ENCODE measurements around the gene HBA1.
"Not testable (repeated sequence)": the region's sequence is repeated elsewhere in the genome, so short reads cannot be mapped to it uniquely, and the experiment has no call there.

Gene HBA1

GRCh38 chr16:159136-159849 is 17.2 kb upstream of the HBA1 start:
- no peak overlapping the region for H3K9ac ChIP-seq
- no peak overlapping the region for H3K4me3 ChIP-seq
- H3K27me3 ChIP-seq = peaks cover 69% of the 10 kb centered on the region
- H3K4me2 ChIP-seq = no peak overlapping the region
- peaks cover 16% of the 10 kb centered on the region; the same call in 1 of the 2 replicates for H4K20me1 ChIP-seq
- no peaks in the 10 kb centered on the region for H3K36me3 ChIP-seq
- no peak overlapping the region for H3K27ac ChIP-seq
- H3K4me1 ChIP-seq = no peaks in the 10 kb centered on the region
- no peaks in the 10 kb centered on the region for H3K9me3 ChIP-seq
- TF ChIP-seq Cebpa-rat (IDR thresholded peaks at IDR 0.05) = no peak

DNA sequence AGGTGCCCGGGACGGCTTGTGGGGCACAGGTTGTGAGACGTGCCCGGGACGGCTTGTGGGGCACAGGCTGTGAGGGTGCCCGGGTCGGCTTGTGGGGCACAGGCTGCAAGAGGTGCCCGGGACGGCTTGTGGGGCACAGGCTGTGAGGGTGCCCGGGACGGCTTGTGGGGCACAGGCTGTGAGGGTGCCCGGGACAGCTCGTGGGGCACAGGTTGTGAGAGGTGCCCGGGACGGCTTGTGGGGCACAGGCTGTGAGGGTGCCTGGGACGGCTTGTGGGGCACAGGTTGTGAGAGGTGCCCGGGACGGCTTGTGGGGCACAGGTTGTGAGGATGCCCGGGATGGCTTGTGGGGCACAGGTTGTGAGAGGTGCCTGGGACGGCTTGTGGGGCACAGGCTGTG is 16.2 kb upstream of the HBA1 start:
- H3K9ac ChIP-seq, H3K27ac ChIP-seq, H3K9me3 ChIP-seq, H3K4me3 ChIP-seq, H3K4me2 ChIP-seq, H3K4me1 ChIP-seq, H3K36me3 ChIP-seq: not testable (repeated sequence)
- H4K20me1 ChIP-seq = peaks cover 17% of the 10 kb centered on the region; the same call in 1 of the 2 replicates
- peaks cover 63% of the 10 kb centered on the region for H3K27me3 ChIP-seq

DNA sequence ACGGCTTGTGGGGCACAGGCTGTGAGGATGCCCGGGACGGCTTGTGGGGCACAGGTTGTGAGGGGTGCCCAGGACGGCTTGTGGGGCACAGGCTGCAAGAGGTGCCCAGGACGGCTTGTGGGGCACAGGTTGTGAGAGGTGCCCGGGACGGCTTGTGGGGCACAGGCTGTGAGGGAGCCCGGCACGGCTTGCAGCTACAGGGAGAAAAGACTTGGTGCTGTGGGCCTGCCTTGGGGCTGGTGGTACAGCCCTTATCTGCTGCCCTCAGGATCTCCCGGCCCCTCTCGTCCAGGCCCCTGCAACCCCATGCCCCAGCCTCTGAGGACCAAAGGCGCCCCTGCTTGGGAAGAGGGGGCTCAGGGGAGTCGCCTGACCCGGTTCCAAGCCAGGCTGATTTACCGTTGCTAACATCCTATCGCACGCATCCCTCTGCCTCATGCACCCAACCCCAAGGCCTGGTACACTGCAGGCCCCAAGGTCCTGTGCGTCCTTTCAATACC is 15.7 kb upstream of the HBA1 start:
- Histone ChIP-seq H3K4me3 (no peak overlapping the region), H3K4me2 (no peak overlapping the region), H3K4me1 (peaks cover 8% of the 10 kb centered on the region), H3K9ac (no peak overlapping the region), H3K27me3 (peaks cover 63% of the 10 kb centered on the region), H3K36me3 (no peaks in the 10 kb centered on the region), H4K20me1 (peaks cover 22% of the 10 kb centered on the region), H3K27ac (no peak overlapping the region), H3K9me3 (no peaks in the 10 kb centered on the region)
- no peak for TF ChIP-seq Cebpa-rat (IDR thresholded peaks at IDR 0.05)

DNA sequence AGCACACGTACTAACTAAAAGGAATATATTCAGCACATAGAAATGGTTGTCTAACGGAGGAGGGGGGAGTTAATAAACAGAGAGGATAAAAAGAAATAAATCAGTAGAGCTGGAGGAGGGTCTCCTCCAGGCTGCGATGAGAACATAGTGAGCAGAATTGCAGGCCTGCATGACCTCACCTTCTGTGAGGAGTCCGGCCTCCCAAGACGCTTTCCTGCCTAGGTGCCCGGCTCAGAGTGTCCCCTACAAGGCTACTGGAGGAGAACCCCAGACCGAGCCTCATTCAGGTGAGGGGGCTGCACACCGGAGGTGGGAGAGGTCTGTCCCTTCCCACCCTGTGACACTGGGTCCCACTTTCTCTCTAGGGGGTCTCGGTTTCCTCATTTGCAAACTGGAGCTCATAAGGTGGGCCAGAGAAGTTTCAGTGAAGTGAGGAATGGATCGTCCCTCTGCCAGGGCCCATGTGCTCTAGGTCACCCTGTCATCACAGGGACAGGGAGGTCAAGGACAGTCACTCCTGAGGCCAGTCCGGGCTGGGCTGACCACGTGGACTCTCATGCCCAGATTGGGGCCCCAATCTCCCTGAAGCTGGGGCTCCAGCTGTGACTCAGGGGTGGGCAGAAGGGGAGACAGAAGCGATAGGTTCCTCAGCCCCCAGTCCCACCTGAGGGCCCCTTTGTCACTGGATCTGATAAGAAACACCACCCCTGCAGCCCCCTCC is 14.0 kb upstream of the HBA1 start:
- peaks cover 12% of the 10 kb centered on the region for H3K4me1 ChIP-seq
- H3K27me3 ChIP-seq = peaks cover 68% of the 10 kb centered on the region
- no peak overlapping the region for H3K9ac ChIP-seq
- H3K27ac ChIP-seq = no peak overlapping the region
- no peaks in the 10 kb centered on the region for H3K36me3 ChIP-seq
- H3K9me3 ChIP-seq = no peaks in the 10 kb centered on the region
- no peak overlapping the region for H3K4me2 ChIP-seq
- peaks cover 39% of the 10 kb centered on the region for H4K20me1 ChIP-seq
- no peak overlapping the region for H3K4me3 ChIP-seq
- no peak for TF ChIP-seq Cebpa-rat (IDR thresholded peaks at IDR 0.05)

DNA sequence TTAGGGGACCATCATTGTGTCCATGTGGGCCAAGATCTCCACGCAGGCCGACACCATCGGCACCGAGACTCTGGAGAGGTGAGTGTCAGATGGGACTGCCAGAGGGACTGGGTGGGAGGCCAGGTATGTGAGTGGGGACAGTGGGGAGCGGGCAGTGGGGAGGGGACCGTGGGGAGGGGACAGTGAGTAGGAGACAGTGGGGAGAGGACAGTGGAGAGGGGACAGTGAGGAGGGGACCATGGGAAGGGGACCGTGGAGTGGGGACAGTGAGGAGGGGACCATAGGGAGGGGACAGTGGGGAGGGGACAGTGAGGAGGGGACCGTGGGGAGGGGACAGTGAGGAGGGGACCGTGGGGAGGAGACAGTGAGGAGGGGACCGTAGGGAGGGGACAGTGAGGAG is 13.3 kb upstream of the HBA1 start:
- H3K4me2 ChIP-seq, H3K36me3 ChIP-seq, H3K4me3 ChIP-seq, H3K9ac ChIP-seq, H3K9me3 ChIP-seq, H3K27ac ChIP-seq: not testable (repeated sequence)
- Histone ChIP-seq H3K27me3 (peaks cover 75% of the 10 kb centered on the region), H4K20me1 (peaks cover 46% of the 10 kb centered on the region), H3K4me1 (peaks cover 12% of the 10 kb centered on the region)

DNA sequence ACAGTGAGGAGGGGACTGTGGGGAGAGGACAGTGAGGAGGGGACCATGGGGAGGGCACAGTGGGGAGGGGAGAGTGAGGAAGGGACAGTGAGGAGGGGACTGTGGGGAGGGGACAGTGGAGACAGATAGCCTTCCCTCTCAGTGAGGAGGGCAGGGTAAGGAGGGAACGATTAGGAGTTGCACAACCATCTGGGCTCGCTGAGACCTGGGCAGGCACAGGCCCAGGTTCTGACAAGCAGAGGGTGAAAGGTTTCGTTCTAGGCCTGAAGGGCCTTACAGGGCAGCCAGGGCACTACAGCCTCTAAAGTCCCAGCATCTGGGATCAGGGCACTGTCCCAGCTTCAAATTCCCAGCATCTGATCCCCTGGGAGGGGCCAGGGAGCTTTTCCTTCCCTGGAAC is 12.8 kb upstream of the HBA1 start:
- not testable (repeated sequence) for H3K9ac ChIP-seq, H3K36me3 ChIP-seq, H3K9me3 ChIP-seq, H3K4me3 ChIP-seq, H3K27ac ChIP-seq, H3K4me2 ChIP-seq
- Histone ChIP-seq H3K27me3 (peaks cover 81% of the 10 kb centered on the region), H3K4me1 (peaks cover 12% of the 10 kb centered on the region), H4K20me1 (peaks cover 51% of the 10 kb centered on the region)

DNA sequence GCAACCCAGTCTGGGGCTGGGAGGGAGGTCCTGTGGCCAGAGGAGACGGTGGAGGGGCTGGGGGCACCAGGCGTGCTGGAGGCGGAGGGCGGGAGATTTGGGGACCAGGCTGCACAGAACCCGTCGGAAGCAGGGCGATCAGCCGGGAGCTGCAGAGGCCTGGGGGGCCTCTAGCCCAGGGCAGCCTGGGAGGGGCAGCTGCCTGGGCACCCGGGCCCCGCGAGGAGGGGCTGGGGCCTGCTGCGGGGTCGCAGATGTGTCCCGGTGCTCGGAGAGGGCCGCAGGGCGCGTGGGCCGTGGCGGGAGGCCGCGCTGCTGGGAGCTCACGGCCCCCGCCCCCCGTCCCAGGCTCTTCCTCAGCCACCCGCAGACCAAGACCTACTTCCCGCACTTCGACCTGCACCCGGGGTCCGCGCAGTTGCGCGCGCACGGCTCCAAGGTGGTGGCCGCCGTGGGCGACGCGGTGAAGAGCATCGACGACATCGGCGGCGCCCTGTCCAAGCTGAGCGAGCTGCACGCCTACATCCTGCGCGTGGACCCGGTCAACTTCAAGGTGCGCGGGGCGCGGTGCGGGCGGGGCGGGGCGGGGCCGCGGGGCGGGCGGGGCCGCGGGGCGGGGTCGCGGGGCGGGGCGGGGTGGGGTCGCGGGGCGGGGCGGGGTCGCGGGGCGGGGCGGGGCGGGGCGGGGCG is 12.2 kb upstream of the HBA1 start:
- Histone ChIP-seq H3K4me1 (peaks cover 12% of the 10 kb centered on the region), H4K20me1 (peaks cover 57% of the 10 kb centered on the region), H3K27me3 (peaks cover 84% of the 10 kb centered on the region)
- not testable (repeated sequence) for H3K27ac ChIP-seq, H3K9ac ChIP-seq, H3K4me3 ChIP-seq, H3K4me2 ChIP-seq, H3K36me3 ChIP-seq, H3K9me3 ChIP-seq

- Histone ChIP-seq H3K4me2 (peak overlapping the region; percentile 81), H3K27me3 (peaks cover 86% of the 10 kb centered on the region), H3K4me3 (peak overlapping the region; percentile 58), H3K27ac (no peak overlapping the region), H3K9ac (no peak overlapping the region), H3K36me3 (no peaks in the 10 kb centered on the region), H3K4me1 (peaks cover 12% of the 10 kb centered on the region), H4K20me1 (peaks cover 59% of the 10 kb centered on the region), H3K9me3 (no peaks in the 10 kb centered on the region)
- no peak for TF ChIP-seq Cebpa-rat (IDR thresholded peaks at IDR 0.05)
These were observed 11.5 kb upstream of the HBA1 start for GRCh38 chr16:164827-165538.

DNA sequence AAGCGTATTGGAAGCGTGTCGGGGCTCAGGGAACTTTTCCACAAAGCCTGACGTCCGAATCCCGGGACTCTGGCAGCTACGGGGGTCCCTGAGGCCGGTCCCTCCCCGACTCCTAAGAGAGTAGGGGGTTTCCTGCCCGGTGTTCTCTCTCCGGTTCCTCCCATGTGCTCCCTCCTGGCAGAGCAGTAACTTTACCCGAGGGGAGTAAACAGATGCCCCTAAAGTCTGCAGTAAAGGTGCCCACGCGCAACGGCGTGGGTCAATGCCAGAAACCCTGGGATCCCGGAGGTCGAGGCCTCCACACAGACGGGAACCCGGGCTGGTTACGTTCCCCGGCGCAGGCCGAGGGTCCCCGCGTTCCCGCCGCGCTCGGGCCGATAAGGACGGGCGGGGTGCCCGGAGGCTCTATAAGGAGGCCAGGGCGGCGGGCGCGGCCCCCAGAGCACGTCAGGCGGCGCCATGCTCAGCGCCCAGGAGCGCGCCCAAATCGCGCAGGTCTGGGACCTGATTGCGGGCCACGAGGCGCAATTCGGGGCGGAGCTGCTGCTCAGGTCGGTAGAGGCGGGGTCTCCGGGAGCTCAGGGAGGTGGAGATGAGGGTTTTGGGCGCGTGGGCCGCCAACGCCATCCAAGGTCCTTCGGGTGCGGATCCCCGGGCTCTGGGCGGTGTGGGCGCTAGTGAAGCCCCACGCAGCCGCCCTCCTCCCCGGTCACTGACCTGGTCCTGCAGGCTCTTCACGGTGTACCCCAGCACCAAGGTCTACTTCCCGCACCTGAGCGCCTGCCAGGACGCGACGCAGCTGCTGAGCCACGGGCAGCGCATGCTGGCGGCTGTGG is 10.7 kb upstream of the HBA1 start, which contains the start of gene HBM:
Gene HBM, plus strand, starts transcription at position 440 of the 836 bp plus-strand sequence. Its CDS starts 20 bp downstream, at position 460.
- peak within 1 kb of the TSS; percentile 58 for H3K4me3 ChIP-seq
- no peaks in the 10 kb centered on the region for H3K9me3 ChIP-seq
- TF ChIP-seq Cebpa-rat (IDR thresholded peaks at IDR 0.05) = no peak
- peaks cover 12% of the 10 kb centered on the region for H3K4me1 ChIP-seq
- H3K4me2 ChIP-seq = peak within 1 kb of the TSS; percentile 81
- H4K20me1 ChIP-seq = peaks cover 59% of the 10 kb centered on the region
- no peaks in the 10 kb centered on the region for H3K36me3 ChIP-seq
- H3K9ac ChIP-seq = no peak within 1 kb of the TSS
- H3K27ac ChIP-seq = no peak within 1 kb of the TSS
- H3K27me3 ChIP-seq = peaks cover 87% of the 10 kb centered on the region

Measured in BLaER1 (cell line).